ENCODE measurements around the gene LHX3. TPM values are rescaled to one million over a fixed set of nuclear protein-coding genes. Genes with fewer than 3 reads are reported as not detected.

Gene LHX3
- total and polyA plus RNA-seq, 2 of the 8 experiments (the other 6 are each of a cell fraction or from before 2014, with no cell fraction given) = 0.02 TPM; not detected in 1

DNA sequence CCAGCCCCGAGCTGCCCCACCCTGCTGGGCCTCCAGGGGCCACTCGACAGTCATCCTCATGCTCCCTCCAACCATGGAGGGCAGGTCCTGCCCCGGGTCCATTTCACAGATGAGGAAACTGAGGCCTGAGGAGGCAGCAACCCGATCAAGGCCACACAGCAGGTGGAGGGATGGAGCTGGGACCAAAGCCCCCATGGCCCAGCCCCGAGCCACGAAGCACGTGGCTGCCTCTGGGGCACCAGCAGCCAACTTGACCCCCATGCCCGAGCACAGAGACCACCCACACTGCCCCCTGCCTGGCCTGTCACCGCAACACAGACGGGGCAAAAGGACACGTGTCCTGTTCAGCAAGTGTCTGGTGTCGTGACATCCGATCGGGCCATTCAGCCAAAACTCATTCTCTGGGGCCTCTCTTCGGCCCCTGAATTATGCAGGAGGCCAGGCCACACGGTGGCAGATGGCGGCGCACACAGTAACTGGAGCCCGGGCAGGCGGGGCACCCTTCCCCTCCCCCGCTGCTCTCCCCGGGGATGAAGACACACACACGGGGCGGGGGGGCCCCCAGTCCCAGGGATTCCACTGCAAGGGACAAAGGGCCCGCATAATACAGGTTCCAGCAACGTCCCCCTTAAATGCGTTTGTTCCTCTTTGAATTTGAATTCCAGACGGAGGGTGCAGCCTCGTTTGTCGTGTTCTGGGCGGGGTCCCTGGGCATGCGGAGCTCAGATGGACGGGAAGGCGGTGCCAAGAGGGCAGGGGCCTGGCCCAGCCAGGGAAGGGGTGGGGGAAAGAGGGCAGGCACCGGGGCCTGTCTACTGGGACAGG, 56.8 kb downstream of the LHX3 start:
- H3K23ac ChIP-seq (ENCODE audit: insufficient read length) = no peak overlapping the region
- peaks cover 0 to 4% (median 3%) of the 10 kb centered on the region in 4 experiments; a peak in 4 of 7 replicates for H3K27me3 ChIP-seq (replicated peaks in 1 of 4; ENCODE audit: control insufficient read depth in 3 of 4, extremely low read depth in 1 of 4, insufficient read depth in 3 of 4, low read length in 3 of 4)
- H3K4me1 ChIP-seq (replicated peaks in 1 of 4; ENCODE audit: control insufficient read depth in 3 of 4, insufficient read depth in 4 of 4, low read length in 3 of 4) = peaks cover 0 to 33% (median 25%) of the 10 kb centered on the region in 4 experiments; a peak in 6 of 7 replicates
- H3K36me3 ChIP-seq (ENCODE audit: control insufficient read depth in 2 of 4, insufficient read depth in 4 of 4, low read length in 3 of 4) = no peaks in the 10 kb centered on the region
- no peak overlapping the region for H2BK5ac ChIP-seq (ENCODE audit: low read depth, low read length)
- peak overlapping the region; percentile 45 for H4K8ac ChIP-seq (ENCODE audit: extremely low read depth, insufficient read depth, low read length)
- no peaks in the 10 kb centered on the region for H3K9me3 ChIP-seq (ENCODE audit: insufficient read depth in 2 of 2, low read depth in 1 of 2, low read length in 1 of 2)
- H3K18ac ChIP-seq (ENCODE audit: extremely low read depth, low read length) = peak overlapping the region; percentile 87
- H4K91ac ChIP-seq (replicated peaks; ENCODE audit: insufficient read length, low read length) = peak overlapping the region; percentile 45
- no peak overlapping the region for H3K9ac ChIP-seq (replicated peaks in 1 of 4; ENCODE audit: extremely low read depth in 1 of 4, low read depth in 3 of 4, low read length in 3 of 4)
- H2BK120ac ChIP-seq (replicated peaks; ENCODE audit: low read depth, low read length) = no peak overlapping the region
- no peaks in the 10 kb centered on the region for H3K79me2 ChIP-seq (ENCODE audit: control insufficient read depth in 1 of 2, insufficient read depth in 2 of 2, low read length in 2 of 2)
- no peak overlapping the region for H3K4me3 ChIP-seq (ENCODE audit: extremely low read depth in 1 of 4, insufficient read depth in 2 of 4, low read depth in 3 of 4, low read length in 4 of 4)
- no peak overlapping the region for H4K5ac ChIP-seq (ENCODE audit: insufficient read length, low read depth, low read length)
- H3K4me2 ChIP-seq (ENCODE audit: insufficient read depth in 1 of 2, low read depth in 2 of 2, low read length in 2 of 2) = peak overlapping the region in 1 of 2 experiments; percentile 34; a peak in 1 of 4 replicates
- no peak overlapping the region for H2AFZ ChIP-seq (ENCODE audit: low read length)
- no peak overlapping the region for H2AK5ac ChIP-seq (ENCODE audit: low read depth, low read length)
- H2BK15ac ChIP-seq (ENCODE audit: low read length) = peak overlapping the region; percentile 94; the same call in 1 of the 2 replicates
- 54% methylated on average over 31 of the region's 35 CpGs; no CpG with 5 or more reads in 1 of the 2 experiments for WGBS, 2 experiments (ENCODE audit: extremely low coverage in 1 of 2, insufficient coverage in 1 of 2, insufficient read length in 1 of 2, insufficient replicate concordance in 2 of 2, low coverage in 1 of 2, low lambda C conversion rate in 2 of 2, missing lambda C conversion rate in 1 of 2)
- H3K56ac ChIP-seq (replicated peaks; ENCODE audit: insufficient read length, low read depth, low read length) = no peak overlapping the region
- H2BK12ac ChIP-seq (ENCODE audit: low read depth, low read length) = peak overlapping the region; percentile 98; the same call in 1 of the 2 replicates
- no peak overlapping the region for H3K14ac ChIP-seq (ENCODE audit: insufficient read length)
- CTCF ChIA-PET (ENCODE audit: partially characterized antibody) = interaction anchor here (0.9 to 3.3 kb wide), 12 partner anchors 10 to 119 kb away, joined by 3 to 18 read pairs (median 4); no protein-coding TSS in a partner anchor
- POLR2A ChIA-PET (ENCODE audit: partially characterized antibody) = interaction anchor here (1.0 to 1.2 kb wide), 2 partner anchors 10 to 30 kb away, joined by 3 to 4 read pairs; no protein-coding TSS in a partner anchor
- TF ChIP-seq, protein P1, sequence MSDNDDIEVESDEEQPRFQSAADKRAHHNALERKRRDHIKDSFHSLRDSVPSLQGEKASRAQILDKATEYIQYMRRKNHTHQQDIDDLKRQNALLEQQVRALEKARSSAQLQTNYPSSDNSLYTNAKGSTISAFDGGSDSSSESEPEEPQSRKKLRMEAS (IDR thresholded peaks at IDR 0.05) = peak; percentile 73
- TF ChIP-seq RNF2 (IDR thresholded peaks at IDR 0.05; ENCODE audit: borderline replicate concordance, low read depth, low read length, missing control alignments, poor library complexity, severe bottlenecking) (peak; percentile 20), YY1 (IDR thresholded peaks at IDR 0.05; ENCODE audit: low read depth, low read length) (no peak), POU5F1 (IDR thresholded peaks at IDR 0.05; ENCODE audit: low read depth, low read length) (no peak), KDM1A (IDR thresholded peaks at IDR 0.05; ENCODE audit: borderline replicate concordance, low read length) (peak; percentile 81; the same call in 1 of the 2 replicates), TAF7 (optimal IDR thresholded peaks at IDR 0.05; ENCODE audit: borderline replicate concordance, low read depth, low read length) (no peak)
- TF ChIP-seq, protein P2, sequence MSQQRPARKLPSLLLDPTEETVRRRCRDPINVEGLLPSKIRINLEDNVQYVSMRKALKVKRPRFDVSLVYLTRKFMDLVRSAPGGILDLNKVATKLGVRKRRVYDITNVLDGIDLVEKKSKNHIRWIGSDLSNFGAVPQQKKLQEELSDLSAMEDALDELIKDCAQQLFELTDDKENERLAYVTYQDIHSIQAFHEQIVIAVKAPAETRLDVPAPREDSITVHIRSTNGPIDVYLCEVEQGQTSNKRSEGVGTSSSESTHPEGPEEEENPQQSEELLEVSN (IDR thresholded peaks at IDR 0.05) = peak; percentile 67; the same call in 1 of the 2 replicates
- DNase-seq (ENCODE audit: low read depth in 1 of 2, low spot score in 2 of 2) (no peak), FAIRE-seq (no peak)
- H3K27ac ChIP-seq (ENCODE audit: low read depth, low read length) = no peak overlapping the region
- peaks cover 7% of the 10 kb centered on the region for H3K23me2 ChIP-seq (ENCODE audit: low read depth, low read length)
- H4K20me1 ChIP-seq (replicated peaks in 1 of 2; ENCODE audit: control insufficient read depth in 1 of 2, insufficient read depth in 2 of 2, low read length in 2 of 2) = no peaks in the 10 kb centered on the region
- no peaks in the 10 kb centered on the region for H3K79me1 ChIP-seq (ENCODE audit: low read depth, low read length)
- H3K4ac ChIP-seq (replicated peaks; ENCODE audit: insufficient read length, low read depth, low read length) = no peak overlapping the region
- peak overlapping the region; percentile 75; the same call in 1 of the 2 replicates for H2BK20ac ChIP-seq (ENCODE audit: low read length)

All from H1 (cell line).